ENCODE results near the gene TLR10.
A peak's percentile ranks its signal among the peaks of the same experiment; 100 is the strongest.
"Not testable (repeated sequence)": the region's sequence is repeated elsewhere in the genome, so short reads cannot be mapped to it uniquely, and the experiment has no call there.

Gene TLR10

GRCh38 chr4:38785041-38785790 lies 2.4 kb upstream of the TLR10 start:
- no peaks in the 10 kb centered on the region for H3K27me3 Mint-ChIP-seq
- H3K4me1 Mint-ChIP-seq (ENCODE audit: low read depth), result peaks cover 14% of the 10 kb centered on the region
- H3K27ac Mint-ChIP-seq, result no peak overlapping the region
- no peaks in the 10 kb centered on the region for H3K36me3 Mint-ChIP-seq (ENCODE audit: low read depth)
- H3K9me3 Mint-ChIP-seq, result peaks cover 4% of the 10 kb centered on the region
- no peak overlapping the region for H3K4me3 Mint-ChIP-seq

- H3K27me3 Mint-ChIP-seq, result no peaks in the 10 kb centered on the region
- no peaks in the 10 kb centered on the region for H3K9me3 Mint-ChIP-seq
- H3K36me3 Mint-ChIP-seq (ENCODE audit: low read depth), result no peaks in the 10 kb centered on the region
- no peak overlapping the region for H3K4me3 Mint-ChIP-seq
- H3K4me1 Mint-ChIP-seq (ENCODE audit: low read depth), result peaks cover 18% of the 10 kb centered on the region
- H3K27ac Mint-ChIP-seq, result no peak overlapping the region
Measured at GRCh38 chr4:38784141-38784540, 1.4 kb upstream of the TLR10 start.

GRCh38 chr4:38783109-38783460 lies 295 bp upstream of the TLR10 start:
- Mint-ChIP-seq H3K4me3 (no peak overlapping the region), H3K9me3 (no peaks in the 10 kb centered on the region), H3K27ac (no peak overlapping the region), H3K27me3 (no peaks in the 10 kb centered on the region), H3K4me1 (ENCODE audit: low read depth) (peaks cover 18% of the 10 kb centered on the region), H3K36me3 (ENCODE audit: low read depth) (no peaks in the 10 kb centered on the region)

GRCh38 chr4:38781854-38782261 lies 932 bp downstream of the TLR10 start:
- Mint-ChIP-seq H3K4me3 (peak overlapping the region; percentile 73), H3K27ac (no peak overlapping the region), H3K36me3 (ENCODE audit: low read depth) (no peaks in the 10 kb centered on the region), H3K9me3 (no peaks in the 10 kb centered on the region), H3K4me1 (ENCODE audit: low read depth) (peaks cover 18% of the 10 kb centered on the region), H3K27me3 (no peaks in the 10 kb centered on the region)

GRCh38 chr4:38780833-38781484 lies 1.8 kb downstream of the TLR10 start:
- H3K27me3 Mint-ChIP-seq, result no peaks in the 10 kb centered on the region
- peak overlapping the region; percentile 30 for H3K4me3 Mint-ChIP-seq
- H3K4me1 Mint-ChIP-seq (ENCODE audit: low read depth), result peaks cover 14% of the 10 kb centered on the region
- no peaks in the 10 kb centered on the region for H3K36me3 Mint-ChIP-seq (ENCODE audit: low read depth)
- no peak overlapping the region for H3K27ac Mint-ChIP-seq
- H3K9me3 Mint-ChIP-seq, result no peaks in the 10 kb centered on the region

GRCh38 chr4:38779790-38780189 lies 3.0 kb downstream of the TLR10 start:
- Mint-ChIP-seq H3K27ac (peak overlapping the region; percentile 39), H3K9me3 (no peaks in the 10 kb centered on the region), H3K36me3 (ENCODE audit: low read depth) (no peaks in the 10 kb centered on the region), H3K27me3 (no peaks in the 10 kb centered on the region), H3K4me3 (no peak overlapping the region), H3K4me1 (ENCODE audit: low read depth) (peaks cover 7% of the 10 kb centered on the region)

- not testable (repeated sequence) for H3K9me3 Mint-ChIP-seq; H3K4me1 Mint-ChIP-seq (ENCODE audit: low read depth); H3K4me3 Mint-ChIP-seq; H3K36me3 Mint-ChIP-seq (ENCODE audit: low read depth); H3K27ac Mint-ChIP-seq; H3K27me3 Mint-ChIP-seq
Measured at GRCh38 chr4:38777925-38778324, 4.9 kb downstream of the TLR10 start.

GRCh38 chr4:38775326-38775725 lies 7.5 kb downstream of the TLR10 start:
- Mint-ChIP-seq H3K27ac (no peak overlapping the region), H3K36me3 (ENCODE audit: low read depth) (peaks cover 7% of the 10 kb centered on the region), H3K27me3 (no peaks in the 10 kb centered on the region), H3K4me1 (ENCODE audit: low read depth) (peaks cover 4% of the 10 kb centered on the region), H3K9me3 (peaks cover 8% of the 10 kb centered on the region), H3K4me3 (no peak overlapping the region)

- Mint-ChIP-seq H3K4me1 (ENCODE audit: low read depth) (peaks cover 6% of the 10 kb centered on the region), H3K27ac (no peak overlapping the region), H3K27me3 (no peaks in the 10 kb centered on the region), H3K9me3 (peaks cover 8% of the 10 kb centered on the region), H3K36me3 (ENCODE audit: low read depth) (peaks cover 7% of the 10 kb centered on the region), H3K4me3 (no peak overlapping the region)
Measured at GRCh38 chr4:38774181-38774955, 8.4 kb downstream of the TLR10 start.

- H3K36me3 Mint-ChIP-seq (ENCODE audit: low read depth), result peaks cover 11% of the 10 kb centered on the region
- H3K4me3 Mint-ChIP-seq; H3K4me1 Mint-ChIP-seq (ENCODE audit: low read depth); H3K27me3 Mint-ChIP-seq; H3K27ac Mint-ChIP-seq: not testable (repeated sequence)
- H3K9me3 Mint-ChIP-seq, result peaks cover 15% of the 10 kb centered on the region
Measured at GRCh38 chr4:38770281-38770680, 12.5 kb downstream of the TLR10 start.

GRCh38 chr4:38769857-38770256 lies 12.9 kb downstream of the TLR10 start:
- Mint-ChIP-seq H3K36me3 (ENCODE audit: low read depth) (peaks cover 11% of the 10 kb centered on the region), H3K9me3 (peaks cover 15% of the 10 kb centered on the region), H3K4me1 (ENCODE audit: low read depth) (peaks cover 6% of the 10 kb centered on the region), H3K4me3 (no peak overlapping the region), H3K27me3 (no peaks in the 10 kb centered on the region), H3K27ac (no peak overlapping the region)

- Mint-ChIP-seq H3K9me3 (peaks cover 12% of the 10 kb centered on the region), H3K27ac (no peak overlapping the region), H3K4me1 (ENCODE audit: low read depth) (peaks cover 6% of the 10 kb centered on the region), H3K4me3 (no peak overlapping the region), H3K27me3 (no peaks in the 10 kb centered on the region), H3K36me3 (ENCODE audit: low read depth) (peaks cover 7% of the 10 kb centered on the region)
Measured at GRCh38 chr4:38769441-38769840, 13.3 kb downstream of the TLR10 start.

GRCh38 chr4:38768968-38769394 lies 13.8 kb downstream of the TLR10 start:
- Mint-ChIP-seq H3K4me3 (no peak overlapping the region), H3K27ac (no peak overlapping the region), H3K27me3 (no peaks in the 10 kb centered on the region), H3K36me3 (ENCODE audit: low read depth) (peaks cover 4% of the 10 kb centered on the region), H3K4me1 (ENCODE audit: low read depth) (peaks cover 10% of the 10 kb centered on the region), H3K9me3 (peaks cover 11% of the 10 kb centered on the region)

- not testable (repeated sequence) for H3K4me3 Mint-ChIP-seq; H3K27ac Mint-ChIP-seq; H3K36me3 Mint-ChIP-seq (ENCODE audit: low read depth); H3K27me3 Mint-ChIP-seq; H3K9me3 Mint-ChIP-seq
- peaks cover 19% of the 10 kb centered on the region for H3K4me1 Mint-ChIP-seq (ENCODE audit: low read depth)
Measured at GRCh38 chr4:38766940-38767339, 15.8 kb downstream of the TLR10 start.

- peaks cover 7% of the 10 kb centered on the region for H3K9me3 Mint-ChIP-seq
- no peak overlapping the region for H3K27ac Mint-ChIP-seq
- peaks cover 4% of the 10 kb centered on the region for H3K36me3 Mint-ChIP-seq (ENCODE audit: low read depth)
- H3K4me1 Mint-ChIP-seq (ENCODE audit: low read depth), result peaks cover 33% of the 10 kb centered on the region
- no peak overlapping the region for H3K4me3 Mint-ChIP-seq
- H3K27me3 Mint-ChIP-seq, result no peaks in the 10 kb centered on the region
Measured at GRCh38 chr4:38765382-38765781, 17.4 kb downstream of the TLR10 start.
